Measurements from ENCODE around the gene IRX5. TPM values are rescaled to one million over a fixed set of nuclear protein-coding genes. Genes with fewer than 3 reads are reported as not detected.

The IRX5 gene
- total RNA-seq, 1 experiment from 2014 or later, result 0.86 TPM

DNA sequence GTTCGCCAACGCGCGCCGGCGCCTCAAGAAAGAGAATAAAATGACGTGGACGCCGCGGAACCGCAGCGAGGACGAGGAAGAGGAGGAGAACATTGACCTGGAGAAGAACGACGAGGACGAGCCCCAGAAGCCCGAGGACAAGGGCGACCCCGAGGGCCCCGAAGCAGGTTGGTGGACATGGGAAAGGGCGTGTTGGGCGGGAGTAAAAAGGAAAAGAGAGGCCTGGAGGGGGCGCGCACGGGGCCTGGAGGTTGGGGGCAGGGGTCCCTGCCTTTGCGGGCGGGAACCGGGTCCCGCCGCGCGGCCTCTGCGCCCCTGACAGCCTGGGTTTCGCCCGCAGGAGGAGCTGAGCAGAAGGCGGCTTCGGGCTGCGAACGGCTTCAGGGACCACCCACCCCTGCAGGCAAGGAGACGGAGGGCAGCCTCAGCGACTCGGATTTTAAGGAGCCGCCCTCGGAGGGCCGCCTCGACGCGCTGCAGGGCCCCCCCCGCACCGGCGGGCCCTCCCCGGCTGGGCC is 2.1 kb downstream of the IRX5 start:
- no TSS peak for BruUV-seq (replicated peaks)
- TF ChIP-seq EZH2 (IDR thresholded peaks at IDR 0.05) (no peak), EGR1 (IDR thresholded peaks at IDR 0.05; ENCODE audit: low read depth) (no peak), POLR2AphosphoS5 (IDR thresholded peaks at IDR 0.05; ENCODE audit: low read depth, low read length) (no peak), CEBPB (IDR thresholded peaks at IDR 0.05; ENCODE audit: low read depth) (no peak), EZH2phosphoT487 (IDR thresholded peaks at IDR 0.05; ENCODE audit: borderline replicate concordance) (no peak), TCF7L2 (IDR thresholded peaks at IDR 0.05; ENCODE audit: borderline replicate concordance, extremely low read depth, insufficient read depth, insufficient read length) (no peak), ELF1 (IDR thresholded peaks at IDR 0.05; ENCODE audit: borderline replicate concordance, low read depth) (no peak), ZFX (IDR thresholded peaks at IDR 0.05) (no peak), ATF3 (IDR thresholded peaks at IDR 0.05) (no peak), SRF (IDR thresholded peaks at IDR 0.05; ENCODE audit: low read depth) (no peak), SIN3A (IDR thresholded peaks at IDR 0.05; ENCODE audit: low read depth) (no peak), ZNF274 (IDR thresholded peaks at IDR 0.05; ENCODE audit: low read depth, low read length) (no peak), FOSL1 (IDR thresholded peaks at IDR 0.05; ENCODE audit: low read depth) (no peak), RAD21 (IDR thresholded peaks at IDR 0.05; ENCODE audit: low read depth) (no peak), SP1 (IDR thresholded peaks at IDR 0.05; ENCODE audit: low read depth) (no peak)
- TF ChIP-seq, protein P1, sequence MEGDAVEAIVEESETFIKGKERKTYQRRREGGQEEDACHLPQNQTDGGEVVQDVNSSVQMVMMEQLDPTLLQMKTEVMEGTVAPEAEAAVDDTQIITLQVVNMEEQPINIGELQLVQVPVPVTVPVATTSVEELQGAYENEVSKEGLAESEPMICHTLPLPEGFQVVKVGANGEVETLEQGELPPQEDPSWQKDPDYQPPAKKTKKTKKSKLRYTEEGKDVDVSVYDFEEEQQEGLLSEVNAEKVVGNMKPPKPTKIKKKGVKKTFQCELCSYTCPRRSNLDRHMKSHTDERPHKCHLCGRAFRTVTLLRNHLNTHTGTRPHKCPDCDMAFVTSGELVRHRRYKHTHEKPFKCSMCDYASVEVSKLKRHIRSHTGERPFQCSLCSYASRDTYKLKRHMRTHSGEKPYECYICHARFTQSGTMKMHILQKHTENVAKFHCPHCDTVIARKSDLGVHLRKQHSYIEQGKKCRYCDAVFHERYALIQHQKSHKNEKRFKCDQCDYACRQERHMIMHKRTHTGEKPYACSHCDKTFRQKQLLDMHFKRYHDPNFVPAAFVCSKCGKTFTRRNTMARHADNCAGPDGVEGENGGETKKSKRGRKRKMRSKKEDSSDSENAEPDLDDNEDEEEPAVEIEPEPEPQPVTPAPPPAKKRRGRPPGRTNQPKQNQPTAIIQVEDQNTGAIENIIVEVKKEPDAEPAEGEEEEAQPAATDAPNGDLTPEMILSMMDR (IDR thresholded peaks at IDR 0.05 in 2 of 3, conservative IDR thresholded peaks at IDR 0.05 in 1 of 3; ENCODE audit: borderline replicate concordance in 1 of 3, insufficient read depth in 1 of 3, low read depth in 2 of 3, low read length in 2 of 3), result no peak
- TF ChIP-seq, protein P2, sequence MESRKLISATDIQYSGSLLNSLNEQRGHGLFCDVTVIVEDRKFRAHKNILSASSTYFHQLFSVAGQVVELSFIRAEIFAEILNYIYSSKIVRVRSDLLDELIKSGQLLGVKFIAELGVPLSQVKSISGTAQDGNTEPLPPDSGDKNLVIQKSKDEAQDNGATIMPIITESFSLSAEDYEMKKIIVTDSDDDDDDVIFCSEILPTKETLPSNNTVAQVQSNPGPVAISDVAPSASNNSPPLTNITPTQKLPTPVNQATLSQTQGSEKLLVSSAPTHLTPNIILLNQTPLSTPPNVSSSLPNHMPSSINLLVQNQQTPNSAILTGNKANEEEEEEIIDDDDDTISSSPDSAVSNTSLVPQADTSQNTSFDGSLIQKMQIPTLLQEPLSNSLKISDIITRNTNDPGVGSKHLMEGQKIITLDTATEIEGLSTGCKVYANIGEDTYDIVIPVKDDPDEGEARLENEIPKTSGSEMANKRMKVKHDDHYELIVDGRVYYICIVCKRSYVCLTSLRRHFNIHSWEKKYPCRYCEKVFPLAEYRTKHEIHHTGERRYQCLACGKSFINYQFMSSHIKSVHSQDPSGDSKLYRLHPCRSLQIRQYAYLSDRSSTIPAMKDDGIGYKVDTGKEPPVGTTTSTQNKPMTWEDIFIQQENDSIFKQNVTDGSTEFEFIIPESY (IDR thresholded peaks at IDR 0.05; ENCODE audit: extremely low read depth, insufficient replicate concordance, low read length), result no peak
- TF ChIP-seq, protein P3, sequence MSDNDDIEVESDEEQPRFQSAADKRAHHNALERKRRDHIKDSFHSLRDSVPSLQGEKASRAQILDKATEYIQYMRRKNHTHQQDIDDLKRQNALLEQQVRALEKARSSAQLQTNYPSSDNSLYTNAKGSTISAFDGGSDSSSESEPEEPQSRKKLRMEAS (IDR thresholded peaks at IDR 0.05), result no peak
- TF ChIP-seq, protein P4, sequence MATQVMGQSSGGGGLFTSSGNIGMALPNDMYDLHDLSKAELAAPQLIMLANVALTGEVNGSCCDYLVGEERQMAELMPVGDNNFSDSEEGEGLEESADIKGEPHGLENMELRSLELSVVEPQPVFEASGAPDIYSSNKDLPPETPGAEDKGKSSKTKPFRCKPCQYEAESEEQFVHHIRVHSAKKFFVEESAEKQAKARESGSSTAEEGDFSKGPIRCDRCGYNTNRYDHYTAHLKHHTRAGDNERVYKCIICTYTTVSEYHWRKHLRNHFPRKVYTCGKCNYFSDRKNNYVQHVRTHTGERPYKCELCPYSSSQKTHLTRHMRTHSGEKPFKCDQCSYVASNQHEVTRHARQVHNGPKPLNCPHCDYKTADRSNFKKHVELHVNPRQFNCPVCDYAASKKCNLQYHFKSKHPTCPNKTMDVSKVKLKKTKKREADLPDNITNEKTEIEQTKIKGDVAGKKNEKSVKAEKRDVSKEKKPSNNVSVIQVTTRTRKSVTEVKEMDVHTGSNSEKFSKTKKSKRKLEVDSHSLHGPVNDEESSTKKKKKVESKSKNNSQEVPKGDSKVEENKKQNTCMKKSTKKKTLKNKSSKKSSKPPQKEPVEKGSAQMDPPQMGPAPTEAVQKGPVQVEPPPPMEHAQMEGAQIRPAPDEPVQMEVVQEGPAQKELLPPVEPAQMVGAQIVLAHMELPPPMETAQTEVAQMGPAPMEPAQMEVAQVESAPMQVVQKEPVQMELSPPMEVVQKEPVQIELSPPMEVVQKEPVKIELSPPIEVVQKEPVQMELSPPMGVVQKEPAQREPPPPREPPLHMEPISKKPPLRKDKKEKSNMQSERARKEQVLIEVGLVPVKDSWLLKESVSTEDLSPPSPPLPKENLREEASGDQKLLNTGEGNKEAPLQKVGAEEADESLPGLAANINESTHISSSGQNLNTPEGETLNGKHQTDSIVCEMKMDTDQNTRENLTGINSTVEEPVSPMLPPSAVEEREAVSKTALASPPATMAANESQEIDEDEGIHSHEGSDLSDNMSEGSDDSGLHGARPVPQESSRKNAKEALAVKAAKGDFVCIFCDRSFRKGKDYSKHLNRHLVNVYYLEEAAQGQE (IDR thresholded peaks at IDR 0.05; ENCODE audit: low read depth), result no peak
- ChIA-PET RAD21 (ENCODE audit: low non-redundant PET in 1 of 2, low total read pairs in 2 of 2, uncharacterized antibody in 2 of 2, unreplicated experiment in 2 of 2) (no interaction called here), POLR2A (no interaction called here), CTCF (no interaction called here)
- Histone ChIP-seq H3K27ac (ENCODE audit: low read depth, low read length) (no peak overlapping the region), H2AFZ (ENCODE audit: low read depth, low read length, poor library complexity, severe bottlenecking) (no peak overlapping the region), H3K79me2 (ENCODE audit: insufficient read depth, low read length) (no peaks in the 10 kb centered on the region), H3K4me3 (replicated peaks in 1 of 2; ENCODE audit: low read depth in 1 of 2, low read length in 2 of 2) (no peak overlapping the region), H3K4me2 (ENCODE audit: low read length) (no peak overlapping the region), H4K20me1 (ENCODE audit: insufficient read depth) (no peaks in the 10 kb centered on the region), H3K36me3 (ENCODE audit: control insufficient read depth in 1 of 2, insufficient read depth in 2 of 2, low read length in 2 of 2) (no peaks in the 10 kb centered on the region), H3K27me3 (ENCODE audit: insufficient read depth, low read length) (peaks cover 2% of the 10 kb centered on the region; the same call in 1 of the 2 replicates), H3K9me2 (ENCODE audit: insufficient read depth) (no peaks in the 10 kb centered on the region), H3K9me3 (ENCODE audit: control insufficient read depth in 1 of 2, insufficient read depth in 1 of 2, low read depth in 1 of 2, low read length in 2 of 2) (no peaks in the 10 kb centered on the region), H3K9ac (ENCODE audit: low read length) (no peak overlapping the region), H3K4me1 (ENCODE audit: control insufficient read depth in 1 of 2, insufficient read depth in 2 of 2, low read length in 2 of 2) (peaks cover 0 to 7% of the 10 kb centered on the region in 2 experiments; a peak in 1 of 4 replicates)
- no peak for ATAC-seq
- no peak for DNase-seq (ENCODE audit: low read depth, low spot score)
- intact Hi-C loops (cut with micrococcal nuclease), result no loop called here
